SK-N-SH treated with all-trans-retinoic acid at 6 μM for 48 hours (cell line): ENCODE data around the gene SGTA.

ENCODE experiments used
- ATAC-seq: fragments of 200-7000 bp; cut with Tn5 transposase; 3 replicates; pipeline ENCODE4 v1.9.1; 2020; ENCODE audit warnings: mild to moderate bottlenecking, moderate library complexity
- ARNTL ChIP-seq: fragments of 450-650 bp; formaldehyde crosslinking; IDR thresholded peaks from 2 replicates; pipeline ENCODE4 v1.5.0; 2020; ENCODE audit warnings: low read depth, mild to moderate bottlenecking, moderate library complexity, borderline replicate concordance
- BACH2 ChIP-seq: fragments of 250-450 bp; sonication (Bioruptor Pico); IDR thresholded peaks from 2 replicates; pipeline ENCODE4 v1.9.0; 2021; ENCODE audit warnings: mild to moderate bottlenecking, borderline replicate concordance
- CREB5 ChIP-seq: fragments of 250-450 bp; sonication (Bioruptor Pico); IDR thresholded peaks from 2 replicates; pipeline ENCODE4 v1.5.1; 2020; ENCODE audit warnings: low read depth, mild to moderate bottlenecking, moderate library complexity
- CSDC2 ChIP-seq: fragments of 250-450 bp; sonication (Bioruptor Pico); IDR thresholded peaks from 2 replicates; pipeline ENCODE4 v1.5.0; 2020; ENCODE audit warnings: mild to moderate bottlenecking, moderate library complexity
- ESRRG ChIP-seq: fragments of 250-450 bp; sonication (Bioruptor Pico); IDR thresholded peaks from 2 replicates; pipeline ENCODE4 v1.6.1; 2021; ENCODE audit warnings: mild to moderate bottlenecking
- GLIS3 ChIP-seq: fragments of 250-450 bp; sonication (Bioruptor Pico); IDR thresholded peaks from 2 replicates; pipeline ENCODE4 v1.5.0; 2020; ENCODE audit warnings: mild to moderate bottlenecking, moderate library complexity
- ISL1 ChIP-seq: fragments of 250-450 bp; sonication (Bioruptor Pico); IDR thresholded peaks from 2 replicates; pipeline ENCODE4 v2.1.2; 2022; ENCODE audit warnings: mild to moderate bottlenecking, moderate library complexity
- OSR1 ChIP-seq: fragments of 250-450 bp; sonication (Bioruptor Pico); IDR thresholded peaks from 2 replicates; pipeline ENCODE4 v1.8.0; 2022; ENCODE audit warnings: moderate library complexity, mild to moderate bottlenecking, inconsistent platforms
- PATZ1 ChIP-seq: fragments of 250-450 bp; sonication (Bioruptor Pico); IDR thresholded peaks from 2 replicates; pipeline ENCODE4 v1.8.0; 2020; ENCODE audit warnings: mild to moderate bottlenecking, moderate library complexity, borderline replicate concordance
- PPARA ChIP-seq: fragments of 250-450 bp; sonication (Bioruptor Pico); IDR thresholded peaks from 2 replicates; pipeline ENCODE4 v1.5.0; 2020; ENCODE audit warnings: mild to moderate bottlenecking, borderline replicate concordance
- RARB ChIP-seq: fragments of 250-450 bp; sonication (Bioruptor Pico); IDR thresholded peaks from 2 replicates; pipeline ENCODE4 v1.8.0; 2021; ENCODE audit warnings: mild to moderate bottlenecking, moderate library complexity
- SNAI2 ChIP-seq: fragments of 250-450 bp; sonication (Bioruptor Pico); IDR thresholded peaks from 2 replicates; pipeline ENCODE4 v1.5.0; 2020; ENCODE audit warnings: mild to moderate bottlenecking, moderate library complexity
- TCF4 ChIP-seq: fragments of 250-450 bp; sonication (Bioruptor Pico); IDR thresholded peaks from 2 replicates; pipeline ENCODE4 v1.8.0; 2021; ENCODE audit warnings: mild to moderate bottlenecking, moderate library complexity, borderline replicate concordance
- TOX ChIP-seq: fragments of 250-450 bp; sonication (Bioruptor Pico); IDR thresholded peaks from 2 replicates; pipeline ENCODE4 v1.8.0; 2021; ENCODE audit warnings: mild to moderate bottlenecking, moderate library complexity, borderline replicate concordance
- ZC3H10 ChIP-seq: fragments of 250-450 bp; sonication (Bioruptor Pico); IDR thresholded peaks from 2 replicates; pipeline ENCODE4 v1.5.1; 2021; ENCODE audit warnings: mild to moderate bottlenecking, moderate library complexity
- ZFP30 ChIP-seq: fragments of 450-650 bp; formaldehyde crosslinking; IDR thresholded peaks from 2 replicates; pipeline ENCODE4 v1.5.0; 2022; ENCODE audit warnings: mild to moderate bottlenecking, moderate library complexity
- ZNF70 ChIP-seq: fragments of 450-650 bp; formaldehyde crosslinking; IDR thresholded peaks from 2 replicates; pipeline ENCODE4 v1.5.0; 2020; ENCODE audit warnings: mild to moderate bottlenecking, moderate library complexity
- ZNF8 ChIP-seq: fragments of 450-650 bp; formaldehyde crosslinking; IDR thresholded peaks from 2 replicates; pipeline ENCODE4 v1.5.0; 2020; ENCODE audit warnings: mild to moderate bottlenecking, moderate library complexity
- TF ChIP-seq, protein P1 (sequence below): fragments of 250-450 bp; sonication (Bioruptor Pico); IDR thresholded peaks from 2 replicates; pipeline ENCODE4 v1.5.1; 2021; ENCODE audit warnings: mild to moderate bottlenecking, moderate library complexity
- TF ChIP-seq, protein P2 (sequence below): fragments of 250-450 bp; sonication (Bioruptor Pico); IDR thresholded peaks from 2 replicates; pipeline ENCODE4 v1.8.0; 2021; ENCODE audit warnings: low read depth, mild to moderate bottlenecking, moderate library complexity, borderline replicate concordance
- TF ChIP-seq, protein P3 (sequence below): fragments of 250-450 bp; sonication (Bioruptor Pico); IDR thresholded peaks from 2 replicates; pipeline ENCODE4 v1.5.0; 2020; ENCODE audit warnings: mild to moderate bottlenecking, moderate library complexity

The SGTA gene

DNA sequence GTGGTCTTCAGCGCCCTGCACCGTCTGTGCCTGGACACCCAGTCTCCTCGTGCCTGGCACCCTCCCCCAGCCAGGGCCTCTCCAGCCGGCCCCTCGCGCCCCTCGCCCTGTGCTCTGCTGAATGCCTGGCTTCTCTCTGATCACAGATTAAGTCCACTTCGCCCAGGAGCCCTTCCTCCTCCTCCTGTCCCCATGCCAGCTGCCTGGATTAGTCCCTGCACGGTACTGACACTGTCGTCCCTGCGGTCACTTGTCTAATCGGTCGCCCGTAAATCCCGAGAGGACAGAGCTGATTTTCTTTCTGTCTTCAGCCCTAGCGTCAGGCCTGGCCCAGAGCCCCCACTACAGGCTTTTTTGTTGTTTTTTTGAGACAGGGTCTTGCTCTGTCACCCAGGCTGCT is 8.8 kb upstream of the SGTA start:
- TF ChIP-seq TOX (CRISPR knock-in tag) (no peak), RARB (CRISPR knock-in tag) (no peak), TCF4 (CRISPR knock-in tag) (no peak), ARNTL (CRISPR knock-in tag) (no peak), PPARA (CRISPR knock-in tag) (no peak), BACH2 (CRISPR knock-in tag) (no peak), ISL1 (CRISPR knock-in tag) (no peak), ZFP30 (CRISPR knock-in tag) (no peak), GLIS3 (CRISPR knock-in tag) (no peak), CSDC2 (CRISPR knock-in tag) (no peak), PATZ1 (CRISPR knock-in tag) (no peak), ESRRG (no peak), ZNF70 (no peak), ZC3H10 (CRISPR knock-in tag) (no peak), CREB5 (CRISPR knock-in tag) (no peak), OSR1 (CRISPR knock-in tag) (no peak), ZNF8 (no peak)
- TF ChIP-seq, protein P1, sequence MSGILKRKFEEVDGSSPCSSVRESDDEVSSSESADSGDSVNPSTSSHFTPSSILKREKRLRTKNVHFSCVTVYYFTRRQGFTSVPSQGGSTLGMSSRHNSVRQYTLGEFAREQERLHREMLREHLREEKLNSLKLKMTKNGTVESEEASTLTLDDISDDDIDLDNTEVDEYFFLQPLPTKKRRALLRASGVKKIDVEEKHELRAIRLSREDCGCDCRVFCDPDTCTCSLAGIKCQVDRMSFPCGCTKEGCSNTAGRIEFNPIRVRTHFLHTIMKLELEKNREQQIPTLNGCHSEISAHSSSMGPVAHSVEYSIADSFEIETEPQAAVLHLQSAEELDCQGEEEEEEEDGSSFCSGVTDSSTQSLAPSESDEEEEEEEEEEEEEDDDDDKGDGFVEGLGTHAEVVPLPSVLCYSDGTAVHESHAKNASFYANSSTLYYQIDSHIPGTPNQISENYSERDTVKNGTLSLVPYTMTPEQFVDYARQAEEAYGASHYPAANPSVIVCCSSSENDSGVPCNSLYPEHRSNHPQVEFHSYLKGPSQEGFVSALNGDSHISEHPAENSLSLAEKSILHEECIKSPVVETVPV (CRISPR knock-in tag), result no peak
- TF ChIP-seq, protein P2, sequence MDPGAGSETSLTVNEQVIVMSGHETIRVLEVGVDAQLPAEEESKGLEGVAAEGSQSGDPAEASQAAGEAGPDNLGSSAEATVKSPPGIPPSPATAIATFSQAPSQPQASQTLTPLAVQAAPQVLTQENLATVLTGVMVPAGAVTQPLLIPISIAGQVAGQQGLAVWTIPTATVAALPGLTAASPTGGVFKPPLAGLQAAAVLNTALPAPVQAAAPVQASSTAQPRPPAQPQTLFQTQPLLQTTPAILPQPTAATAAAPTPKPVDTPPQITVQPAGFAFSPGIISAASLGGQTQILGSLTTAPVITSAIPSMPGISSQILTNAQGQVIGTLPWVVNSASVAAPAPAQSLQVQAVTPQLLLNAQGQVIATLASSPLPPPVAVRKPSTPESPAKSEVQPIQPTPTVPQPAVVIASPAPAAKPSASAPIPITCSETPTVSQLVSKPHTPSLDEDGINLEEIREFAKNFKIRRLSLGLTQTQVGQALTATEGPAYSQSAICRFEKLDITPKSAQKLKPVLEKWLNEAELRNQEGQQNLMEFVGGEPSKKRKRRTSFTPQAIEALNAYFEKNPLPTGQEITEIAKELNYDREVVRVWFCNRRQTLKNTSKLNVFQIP (CRISPR knock-in tag), result no peak
- TF ChIP-seq, protein P3, sequence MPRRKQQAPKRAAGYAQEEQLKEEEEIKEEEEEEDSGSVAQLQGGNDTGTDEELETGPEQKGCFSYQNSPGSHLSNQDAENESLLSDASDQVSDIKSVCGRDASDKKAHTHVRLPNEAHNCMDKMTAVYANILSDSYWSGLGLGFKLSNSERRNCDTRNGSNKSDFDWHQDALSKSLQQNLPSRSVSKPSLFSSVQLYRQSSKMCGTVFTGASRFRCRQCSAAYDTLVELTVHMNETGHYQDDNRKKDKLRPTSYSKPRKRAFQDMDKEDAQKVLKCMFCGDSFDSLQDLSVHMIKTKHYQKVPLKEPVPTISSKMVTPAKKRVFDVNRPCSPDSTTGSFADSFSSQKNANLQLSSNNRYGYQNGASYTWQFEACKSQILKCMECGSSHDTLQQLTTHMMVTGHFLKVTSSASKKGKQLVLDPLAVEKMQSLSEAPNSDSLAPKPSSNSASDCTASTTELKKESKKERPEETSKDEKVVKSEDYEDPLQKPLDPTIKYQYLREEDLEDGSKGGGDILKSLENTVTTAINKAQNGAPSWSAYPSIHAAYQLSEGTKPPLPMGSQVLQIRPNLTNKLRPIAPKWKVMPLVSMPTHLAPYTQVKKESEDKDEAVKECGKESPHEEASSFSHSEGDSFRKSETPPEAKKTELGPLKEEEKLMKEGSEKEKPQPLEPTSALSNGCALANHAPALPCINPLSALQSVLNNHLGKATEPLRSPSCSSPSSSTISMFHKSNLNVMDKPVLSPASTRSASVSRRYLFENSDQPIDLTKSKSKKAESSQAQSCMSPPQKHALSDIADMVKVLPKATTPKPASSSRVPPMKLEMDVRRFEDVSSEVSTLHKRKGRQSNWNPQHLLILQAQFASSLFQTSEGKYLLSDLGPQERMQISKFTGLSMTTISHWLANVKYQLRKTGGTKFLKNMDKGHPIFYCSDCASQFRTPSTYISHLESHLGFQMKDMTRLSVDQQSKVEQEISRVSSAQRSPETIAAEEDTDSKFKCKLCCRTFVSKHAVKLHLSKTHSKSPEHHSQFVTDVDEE (CRISPR knock-in tag), result no peak
- no peak for ATAC-seq

DNA sequence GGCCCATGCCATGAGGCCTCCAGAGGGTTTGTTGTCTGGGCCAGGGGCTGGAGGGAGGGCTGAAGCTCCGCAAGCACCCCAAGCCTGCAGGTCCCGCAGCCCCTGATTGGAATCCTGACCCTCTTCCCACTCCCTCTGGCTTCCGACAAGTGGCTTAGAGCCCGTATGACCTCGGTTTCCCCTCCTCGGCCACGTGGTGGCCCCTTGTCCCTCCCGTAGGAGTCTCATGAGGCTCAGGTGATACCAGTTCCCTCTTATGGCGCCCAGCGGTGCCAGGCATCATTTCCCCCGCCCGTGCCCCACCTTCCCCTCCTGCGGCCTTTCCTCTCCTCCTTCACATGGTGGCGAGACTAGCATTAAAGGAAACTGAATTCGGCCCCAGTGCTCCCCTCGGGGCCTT is 8.4 kb upstream of the SGTA start:
- no peak for ATAC-seq
- TF ChIP-seq ZNF70 (no peak), PPARA (CRISPR knock-in tag) (no peak), PATZ1 (CRISPR knock-in tag) (no peak), ISL1 (CRISPR knock-in tag) (no peak), OSR1 (CRISPR knock-in tag) (no peak), CSDC2 (CRISPR knock-in tag) (no peak), SNAI2 (CRISPR knock-in tag) (no peak), ARNTL (CRISPR knock-in tag) (no peak), ZC3H10 (CRISPR knock-in tag) (no peak)
- TF ChIP-seq, protein P3 (CRISPR knock-in tag), result no peak
- TF ChIP-seq, protein P2 (CRISPR knock-in tag), result no peak
- TF ChIP-seq, protein P1 (CRISPR knock-in tag), result no peak
